Stimulated activated CD8-positive, alpha-beta memory T cell treated with anti-CD3 and anti-CD28 coated beads, Interleukin-7, amount 100 ng/mL, for 1 hour (primary cell): Measurements from ENCODE around the gene VAMP5.

Source experiments
- DNase-seq, 2 donors: peaks; one replicate each; pipeline ENCODE4 v3.0.0-alpha.2; 2020; ENCODE audit warnings: low read depth in 2 of 2

VAMP5 gene

DNA sequence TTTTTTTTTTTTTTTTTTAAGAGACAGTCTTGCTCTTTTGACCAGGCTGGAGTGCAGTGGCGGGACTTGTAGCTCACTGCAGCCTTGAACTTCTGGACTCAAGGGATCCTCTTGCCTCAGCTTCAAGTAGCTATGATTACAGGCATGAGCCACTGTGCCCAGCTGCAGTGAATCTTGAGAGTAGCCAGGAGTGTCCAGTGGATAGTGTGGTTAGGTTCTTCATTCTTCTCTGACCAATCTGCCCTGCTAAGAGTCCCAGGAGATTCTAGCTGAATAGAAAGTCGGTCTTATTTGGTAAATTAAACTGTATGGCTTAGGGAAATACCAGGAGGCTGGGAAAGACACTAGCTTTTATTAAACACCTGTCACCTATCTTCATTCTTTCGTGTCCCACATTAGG is 47.1 kb downstream of the VAMP5 start:
- no peak for DNase-seq

DNA sequence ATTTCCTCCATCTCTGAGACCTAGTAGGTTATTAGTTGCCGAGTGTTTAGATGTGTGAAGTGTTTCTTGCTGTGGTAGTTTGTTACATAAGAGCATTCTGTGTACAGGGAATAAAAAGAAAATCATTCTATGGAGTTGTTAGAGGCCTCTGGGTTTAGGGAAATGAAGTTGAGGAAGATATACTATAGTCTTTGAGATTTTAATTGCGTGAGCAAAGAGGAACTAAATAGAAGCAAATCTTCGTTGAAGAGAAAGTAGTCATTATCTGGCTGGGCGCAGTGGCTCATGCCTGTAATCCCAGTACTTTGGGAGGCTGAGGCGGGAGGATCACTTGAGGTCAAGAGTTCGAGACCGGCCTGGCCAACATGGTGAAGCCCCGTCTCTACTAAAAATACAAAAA is 50.8 kb downstream of the VAMP5 start:
- no peak for DNase-seq

DNA sequence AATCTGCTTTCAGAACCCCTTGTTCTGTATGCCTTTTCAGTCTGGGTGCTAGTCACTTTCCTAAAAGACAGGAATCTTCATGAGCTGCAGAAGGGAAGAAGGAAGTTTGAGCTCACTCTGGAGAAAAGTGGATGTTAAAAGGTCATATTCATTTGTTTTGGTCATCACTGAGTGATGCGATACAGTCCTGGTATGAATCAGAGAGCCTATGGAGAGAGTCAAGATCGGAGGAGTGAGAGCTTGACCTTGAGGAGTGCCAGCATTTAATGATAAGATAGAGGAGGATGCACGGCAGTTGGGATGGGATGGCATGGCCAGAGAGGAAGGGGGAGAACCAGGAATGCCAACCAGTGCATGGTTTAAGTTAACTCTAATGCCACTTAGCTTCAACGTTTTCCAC is 51.4 kb downstream of the VAMP5 start:
- no peak for DNase-seq

DNA sequence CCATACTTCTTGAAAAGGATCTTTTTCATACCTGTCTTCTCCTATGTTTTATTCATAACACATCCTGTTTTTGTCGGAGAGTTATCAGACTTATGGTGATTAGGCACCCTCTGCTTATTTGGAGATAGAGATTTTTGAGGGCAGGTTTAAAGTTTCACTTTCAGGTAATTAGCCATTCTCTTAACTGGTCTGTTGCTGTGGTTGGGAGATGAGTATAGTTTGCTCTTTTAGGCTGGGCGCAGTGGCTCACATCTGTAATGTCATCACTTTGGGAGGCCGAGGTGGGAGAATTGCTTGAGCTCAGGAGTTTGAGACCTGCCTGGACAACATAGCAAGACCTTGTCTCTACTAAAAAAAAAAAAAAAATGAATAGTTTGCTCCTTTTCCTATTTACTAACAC is 58.5 kb downstream of the VAMP5 start:
- DNase-seq = no peak
